Testis (tissue), 2 donors: ENCODE measurements around the gene ADGRE2.
"Not testable (repeated sequence)": the region's sequence is repeated elsewhere in the genome, so short reads cannot be mapped to it uniquely, and the experiment has no call there.

ENCODE experiments used
- CTCF ChIP-seq, 3 experiments: fragments of 450-650 bp in 2 of 3; fragments of 200-600 bp in 1 of 3; sonication (generic) in 1 of 3; IDR thresholded peaks; one replicate each; pipeline ENCODE4 v1.5.1; 2016 to 2019; ENCODE audit warnings: antibody characterized with exemption in 3 of 3, mild to moderate bottlenecking in 2 of 3, moderate library complexity in 1 of 3
- POLR2A ChIP-seq: fragments of 450-650 bp; IDR thresholded peaks from one replicate; pipeline ENCODE4 v1.6.1; 2017; ENCODE audit warnings: antibody characterized with exemption, mild to moderate bottlenecking, moderate library complexity

- not testable (repeated sequence) for TF ChIP-seq CTCF (IDR thresholded peaks at IDR 0.05); POLR2A
These were observed 715 bp downstream of the ADGRE2 start for GRCh38 chr19:14777645-14778044.
